ENCODE measurements around the gene TM2D1.

Gene TM2D1

DNA sequence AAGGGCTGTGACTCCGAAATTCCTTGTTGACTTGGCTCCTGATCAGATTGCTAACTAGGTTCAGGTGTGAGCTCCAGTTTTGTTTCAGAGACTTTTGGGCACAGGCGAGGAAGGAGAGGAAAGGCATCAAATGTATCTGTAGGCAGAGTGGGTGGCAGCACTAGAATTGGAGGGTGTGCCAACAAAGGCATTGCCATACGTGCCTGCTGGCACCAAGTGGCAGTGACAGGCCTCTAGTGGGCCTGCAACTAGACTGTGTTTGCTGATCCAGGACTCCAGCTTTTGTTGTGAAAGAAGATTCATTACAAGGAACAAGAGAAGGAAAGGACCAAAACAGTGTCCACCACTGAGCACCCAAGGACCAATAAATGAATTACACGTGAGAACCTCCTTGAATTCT lies 79.5 kb downstream of the TM2D1 start:
- no peak for DNase-seq (ENCODE audit: low read depth, low spot score)

- DNase-seq (ENCODE audit: low read depth, low spot score) = no peak
These were observed 80.6 kb downstream of the TM2D1 start for GRCh38 chr1:61644303-61644702.

GRCh38 chr1:61642475-61643232 lies 82.3 kb downstream of the TM2D1 start:
- peak; percentile 91 for DNase-seq (ENCODE audit: low read depth, low spot score)

DNA sequence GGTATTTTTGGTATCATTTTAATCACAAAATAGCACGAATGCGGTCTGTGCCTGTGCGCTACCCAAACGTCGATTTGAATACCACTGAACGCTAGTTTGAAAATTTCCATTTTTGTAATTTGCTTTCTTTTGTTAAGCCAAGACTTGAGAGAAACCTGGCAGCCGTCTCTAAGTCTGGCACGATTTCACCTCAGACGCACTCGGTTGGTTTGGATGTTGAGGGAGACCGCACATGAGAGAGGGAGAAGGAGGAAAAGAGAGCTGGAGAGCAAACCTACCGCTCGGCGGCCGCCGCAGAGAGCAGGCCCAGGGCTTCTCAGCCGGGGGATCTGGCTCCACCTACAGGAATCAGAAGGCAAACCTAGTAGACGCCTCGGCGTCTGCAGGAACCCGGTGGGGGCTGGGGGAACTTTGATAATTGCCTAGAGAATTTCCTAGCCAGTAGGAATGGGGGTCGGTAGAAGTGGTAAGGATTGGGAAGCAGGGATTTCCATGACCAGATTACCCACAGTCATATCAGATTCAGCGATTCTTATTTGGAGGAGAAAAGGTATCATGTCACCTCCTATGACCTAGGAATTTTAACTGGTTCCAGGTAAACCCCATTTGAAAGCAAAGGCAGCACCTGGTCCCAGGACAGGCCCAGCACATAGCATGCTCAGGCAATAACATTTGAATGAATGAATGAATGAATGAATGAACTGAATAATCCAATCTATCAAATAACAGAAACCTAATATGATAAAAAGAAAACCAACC lies 83.2 kb downstream of the TM2D1 start:
- DNase-seq (ENCODE audit: low read depth, low spot score) = peak; percentile 88

- DNase-seq (ENCODE audit: low read depth, low spot score) = peak; percentile 2
These were observed 84.1 kb downstream of the TM2D1 start for GRCh38 chr1:61640531-61641530.

- no peak for DNase-seq (ENCODE audit: low read depth, low spot score)
These were observed 85.2 kb downstream of the TM2D1 start for GRCh38 chr1:61639608-61640336.

- DNase-seq (ENCODE audit: low read depth, low spot score) = no peak
These were observed 85.9 kb downstream of the TM2D1 start for GRCh38 chr1:61638911-61639605.

- DNase-seq (ENCODE audit: low read depth, low spot score) = no peak
These were observed 86.6 kb downstream of the TM2D1 start for GRCh38 chr1:61638296-61638695.

DNA sequence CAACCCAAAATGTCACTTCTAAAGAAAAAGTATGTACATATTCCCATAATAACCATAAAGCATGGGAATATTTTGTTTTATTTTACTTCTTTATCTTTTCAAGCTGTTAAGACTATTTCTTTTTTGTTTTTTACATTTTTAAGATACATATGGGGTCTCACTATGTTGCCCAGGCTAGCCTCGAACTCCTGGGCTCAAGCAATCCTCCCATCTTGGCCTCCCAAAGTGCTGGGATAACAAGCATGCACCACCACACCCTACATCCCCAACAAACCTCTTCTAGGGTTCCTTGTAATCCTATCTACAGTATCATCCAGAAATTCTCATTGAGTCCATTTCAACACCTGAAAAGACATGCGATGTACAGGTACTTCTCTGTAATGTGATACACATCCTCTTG lies 87.5 kb downstream of the TM2D1 start:
- DNase-seq (ENCODE audit: low read depth, low spot score) = no peak

- DNase-seq (ENCODE audit: low read depth, low spot score) = no peak
These were observed 88.1 kb downstream of the TM2D1 start for GRCh38 chr1:61636814-61637213.

- no peak for DNase-seq (ENCODE audit: low read depth, low spot score)
These were observed 88.6 kb downstream of the TM2D1 start for GRCh38 chr1:61636376-61636775.

GRCh38 chr1:61635557-61635956 lies 89.4 kb downstream of the TM2D1 start:
- DNase-seq (ENCODE audit: low read depth, low spot score) = no peak

DNA sequence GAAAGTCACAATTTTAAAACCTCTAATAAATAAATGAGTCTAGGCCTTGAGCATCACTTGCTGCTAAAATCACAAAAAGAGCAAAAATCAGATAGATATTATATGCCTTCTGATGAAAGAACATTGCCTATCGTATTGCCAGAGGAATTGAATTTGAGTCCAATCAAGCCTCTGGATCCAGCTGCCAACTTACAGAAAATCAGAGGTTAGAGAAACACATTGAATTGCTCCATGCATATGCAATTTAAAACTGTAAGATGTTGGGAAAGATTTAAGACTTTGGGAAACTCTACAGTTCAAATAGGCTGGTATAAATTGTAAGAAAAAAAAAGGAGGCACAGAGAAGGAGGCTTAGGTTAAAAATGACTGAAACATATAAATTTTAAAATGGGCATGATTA lies 93.5 kb downstream of the TM2D1 start:
- no peak for DNase-seq (ENCODE audit: low read depth, low spot score)
